HG03342 (cell line): ENCODE measurements around the gene NMT1.

Experiments
- ATAC-seq: cut with Tn5 transposase; IDR thresholded peaks from one replicate; pipeline ENCODE4 v1.9.1; 2021; ENCODE audit warnings: mild to moderate bottlenecking, moderate library complexity; ENCODE audit not compliant: unreplicated experiment

NMT1 gene

GRCh38 chr17:45132572-45133463 is 71.7 kb downstream of the NMT1 start:
- ATAC-seq, result no peak

- ATAC-seq, result peak; percentile 75
Observed at GRCh38 chr17:45135192-45135977, 74.3 kb downstream of the NMT1 start, which contains the start of gene ACBD4. ACBD4 (plus strand) TSS chr17:45135687; CDS start chr17:45136145, 458 bp downstream.

- ATAC-seq, result no peak
Observed at GRCh38 chr17:45135978-45136791, 75.1 kb downstream of the NMT1 start.

- ATAC-seq, result no peak
Observed at GRCh38 chr17:45136846-45137560, 75.9 kb downstream of the NMT1 start.

DNA sequence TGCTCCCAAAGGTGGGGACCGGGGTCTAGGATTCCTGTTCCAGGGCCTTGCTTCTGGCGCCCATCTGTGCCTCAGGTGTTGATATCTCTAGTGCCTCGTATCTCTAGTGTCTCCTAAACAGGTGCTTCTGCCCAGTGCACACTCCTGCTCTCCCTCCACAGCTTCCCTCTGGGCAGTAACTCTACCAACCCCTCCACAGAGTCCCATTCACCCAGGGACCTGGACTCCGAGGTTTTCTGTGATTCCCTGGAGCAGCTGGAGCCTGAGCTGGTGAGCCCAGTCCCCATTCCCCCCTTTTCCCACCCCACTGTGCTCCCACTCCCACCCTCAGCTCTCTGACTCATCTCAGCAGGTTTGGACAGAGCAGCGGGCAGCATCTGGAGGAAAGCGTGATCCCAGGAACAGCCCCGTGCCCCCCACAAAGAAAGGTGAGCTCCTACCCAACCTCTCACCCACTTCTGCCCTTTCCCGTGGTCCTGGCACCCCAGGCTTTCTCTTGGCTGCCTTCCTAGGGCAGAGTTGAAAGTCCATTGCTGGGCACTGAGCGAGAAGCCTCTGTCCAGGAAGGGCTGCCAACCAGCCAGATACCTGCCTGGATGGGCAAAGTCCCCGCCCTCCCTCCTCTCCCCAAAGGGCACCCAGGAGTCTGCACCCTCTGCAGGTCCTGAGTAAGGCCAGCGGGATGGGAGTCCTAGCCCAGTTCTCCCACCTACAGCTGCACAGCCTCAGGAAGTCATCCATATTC is 76.6 kb downstream of the NMT1 start:
- ATAC-seq, result no peak

DNA sequence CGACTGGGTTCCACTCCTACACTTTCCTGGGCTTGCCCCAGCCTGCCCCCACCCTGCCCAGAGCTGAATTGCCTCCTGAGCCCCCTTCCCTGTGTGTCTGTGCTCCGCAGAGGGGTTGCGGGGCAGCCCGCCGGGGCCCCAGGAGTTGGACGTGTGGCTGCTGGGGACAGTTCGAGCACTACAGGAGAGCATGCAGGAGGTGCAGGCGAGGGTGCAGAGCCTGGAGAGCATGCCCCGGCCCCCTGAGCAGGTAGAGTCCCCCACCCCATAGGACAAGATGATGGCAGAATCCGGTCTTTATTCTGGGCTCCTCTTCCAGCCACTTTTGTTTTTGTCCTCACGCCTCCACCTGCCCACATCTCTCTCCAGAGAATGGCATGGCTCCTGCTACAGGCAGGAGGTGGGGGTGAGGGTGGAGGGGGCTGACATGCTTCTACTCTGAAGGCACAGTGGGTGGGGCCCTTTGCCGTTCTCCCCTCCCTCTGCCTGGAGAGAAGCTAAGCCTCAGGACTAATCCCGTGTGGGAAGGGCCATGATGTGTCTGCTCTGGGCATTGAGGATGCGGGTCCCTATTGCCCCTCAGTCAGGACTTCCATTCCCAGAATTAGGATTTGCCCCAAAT is 77.9 kb downstream of the NMT1 start:
- no peak for ATAC-seq

DNA sequence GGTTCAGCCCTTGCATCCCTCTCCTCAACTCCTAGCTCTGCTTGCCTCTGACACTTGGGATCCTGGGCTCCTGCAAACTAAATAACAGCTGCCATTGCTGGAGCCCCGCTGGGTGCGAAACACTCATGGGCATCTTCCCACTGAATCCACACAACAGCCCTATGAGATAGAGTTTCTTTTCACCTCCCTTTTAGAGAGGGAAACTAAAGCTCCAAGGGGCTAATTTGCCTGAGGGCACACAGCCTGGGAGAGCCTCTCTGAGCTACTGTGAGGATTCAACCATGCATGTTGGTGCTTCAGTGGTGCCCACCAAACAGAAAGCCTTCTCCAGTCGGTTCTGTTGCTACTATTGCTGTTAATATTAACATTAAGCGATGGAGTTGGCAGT is 78.4 kb downstream of the NMT1 start:
- no peak for ATAC-seq

DNA sequence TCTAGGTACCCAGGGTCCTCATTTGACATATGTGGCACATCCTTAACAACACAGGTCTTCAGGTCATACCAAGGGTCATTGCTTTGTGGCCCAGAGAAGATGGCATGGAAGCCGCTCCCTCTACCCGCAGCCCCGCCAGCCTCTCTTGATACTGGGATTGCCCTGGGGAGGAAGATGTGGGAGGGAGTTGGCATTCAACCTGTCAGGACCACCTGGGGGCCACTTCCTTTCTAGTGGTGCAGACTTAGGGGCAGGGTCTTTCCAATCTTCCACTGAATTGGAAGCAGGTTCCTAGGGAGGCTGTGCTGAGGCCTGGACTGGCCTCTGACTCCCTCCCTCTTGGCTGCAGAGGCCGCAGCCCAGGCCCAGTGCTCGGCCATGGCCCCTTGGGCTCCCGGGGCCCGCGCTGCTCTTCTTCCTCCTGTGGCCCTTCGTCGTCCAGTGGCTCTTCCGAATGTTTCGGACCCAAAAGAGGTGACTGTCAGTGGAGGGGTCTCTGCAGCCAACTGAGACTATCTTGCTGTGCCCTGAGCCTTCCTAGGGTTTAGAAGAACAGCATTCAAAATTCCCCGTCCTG is 82.1 kb downstream of the NMT1 start:
- no peak for ATAC-seq

GRCh38 chr17:45143767-45144198 is 82.7 kb downstream of the NMT1 start:
- ATAC-seq, result no peak

DNA sequence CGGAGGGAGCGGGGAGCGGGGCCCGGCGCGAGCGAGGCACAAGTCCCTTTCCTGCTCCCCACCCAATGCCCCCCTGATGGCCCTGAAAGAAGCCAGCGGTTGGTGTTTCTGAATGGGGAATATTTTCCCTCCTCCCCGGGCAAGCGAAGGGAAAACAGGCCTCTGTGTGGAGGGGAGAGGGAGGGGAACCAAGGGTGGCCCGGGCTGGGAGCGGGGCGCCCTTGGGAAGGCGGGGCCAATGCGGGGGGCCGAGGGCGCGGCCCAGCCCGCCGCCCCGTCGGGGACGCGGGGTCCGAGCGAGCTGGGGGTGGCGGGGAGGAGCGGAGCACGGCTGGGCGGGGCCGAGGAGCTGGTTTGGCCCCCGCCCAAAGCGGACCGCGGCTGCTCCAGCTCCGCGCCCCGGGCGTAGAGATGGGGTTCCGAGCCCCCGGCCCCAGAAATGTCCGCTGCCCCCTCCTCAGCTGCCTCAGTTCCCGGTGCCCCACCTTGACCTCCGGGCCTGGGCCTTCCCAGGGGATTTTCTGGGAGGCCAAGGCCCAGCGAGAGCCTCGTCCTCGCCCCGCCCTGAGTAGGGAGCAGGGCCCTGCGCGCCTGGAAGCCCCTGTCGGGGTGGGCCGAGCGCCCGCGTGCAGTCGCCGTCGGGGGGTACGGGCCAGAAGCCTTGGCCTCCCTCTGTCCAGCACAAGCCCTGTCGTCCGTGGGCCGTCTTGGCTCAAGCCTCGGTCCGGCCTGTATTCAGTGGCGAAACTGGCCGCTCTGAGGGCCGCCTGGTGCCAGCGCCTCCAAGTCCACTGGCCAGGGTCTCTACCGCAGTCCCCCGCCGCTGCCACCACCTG is 83.3 kb downstream of the NMT1 start:
- no peak for ATAC-seq

- ATAC-seq, result no peak
Observed at GRCh38 chr17:45145035-45145389, 83.9 kb downstream of the NMT1 start.

- ATAC-seq, result no peak
Observed at GRCh38 chr17:45146166-45146565, 85.0 kb downstream of the NMT1 start.

GRCh38 chr17:45146592-45146889 is 85.4 kb downstream of the NMT1 start:
- no peak for ATAC-seq

DNA sequence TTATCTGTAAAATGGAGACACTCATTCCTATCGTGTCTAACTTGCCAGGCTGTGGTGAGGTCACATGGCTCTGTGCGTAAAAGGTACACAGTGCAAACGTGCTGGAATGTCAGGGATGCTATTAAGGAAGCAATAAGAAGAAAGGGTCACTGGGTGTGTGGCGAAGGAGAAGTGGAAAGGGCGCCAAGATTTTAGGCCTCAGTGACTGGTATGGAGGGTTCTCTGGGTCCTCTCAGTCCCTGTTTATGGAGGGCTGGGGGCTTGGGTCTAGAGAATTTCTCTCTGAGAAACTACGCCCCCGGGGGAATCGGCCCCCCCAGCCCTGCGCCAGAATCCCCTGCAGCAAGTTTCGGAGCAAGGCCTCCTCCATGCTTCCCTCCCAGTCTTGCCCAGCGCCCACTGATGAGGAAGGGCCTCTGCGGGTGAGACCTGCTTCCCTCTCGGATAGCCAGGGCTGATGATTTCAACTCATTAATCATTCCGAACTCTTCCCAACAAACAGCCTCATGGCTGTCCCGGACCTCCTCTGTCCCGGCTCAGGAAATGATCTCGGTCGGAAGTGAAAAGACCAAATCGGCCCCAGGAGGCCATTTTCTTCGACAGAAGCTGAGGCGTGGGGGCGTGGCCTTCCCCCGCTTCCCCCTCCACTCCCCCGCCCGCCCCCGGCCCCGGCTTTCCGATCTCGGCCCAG is 85.9 kb downstream of the NMT1 start:
- no peak for ATAC-seq

GRCh38 chr17:45147581-45148182 is 86.6 kb downstream of the NMT1 start:
- ATAC-seq, result no peak

DNA sequence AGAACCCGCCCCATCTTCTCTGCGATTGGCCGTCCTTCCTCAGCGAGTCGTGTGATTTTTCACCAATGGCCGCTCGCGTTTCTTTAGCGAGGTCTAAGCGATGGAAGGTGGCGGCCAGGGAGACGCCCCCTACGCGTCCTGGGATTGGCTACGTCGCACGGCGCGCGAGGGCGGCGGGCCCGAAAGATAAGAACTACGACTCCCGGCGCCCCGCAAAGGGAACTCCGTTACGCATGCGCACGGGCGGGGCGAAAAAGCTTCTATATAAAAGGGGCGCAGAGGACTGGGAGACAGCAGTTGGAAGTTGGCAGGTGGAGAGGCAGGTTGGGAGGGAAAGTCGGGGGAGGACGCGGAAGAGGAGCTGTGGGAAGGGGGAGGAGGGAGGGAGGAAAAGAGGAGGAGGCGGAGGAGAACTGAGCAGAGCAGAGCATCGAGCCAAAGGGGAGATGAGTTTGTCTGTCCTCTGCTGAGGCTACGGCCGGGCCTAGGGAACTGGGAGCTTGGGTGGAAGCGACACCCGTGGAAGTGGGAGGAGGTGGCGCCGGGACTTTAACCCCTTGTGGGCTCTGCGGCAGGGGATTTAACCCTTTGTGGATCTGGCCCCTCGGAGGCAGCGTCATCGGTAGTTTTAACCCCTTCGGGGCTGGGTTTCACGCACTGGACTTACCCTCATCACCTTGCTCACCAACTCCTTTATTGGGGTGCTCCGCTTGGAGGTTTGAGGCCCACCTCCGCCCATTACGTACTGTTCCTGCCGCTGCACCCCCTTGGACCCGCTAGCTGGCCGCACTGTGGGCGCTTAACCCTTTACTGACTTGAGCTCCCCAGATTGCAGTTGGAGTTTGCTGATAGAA is 87.3 kb downstream of the NMT1 start, which contains the start of gene HEXIM1:
Gene HEXIM1, plus strand, starts transcription at position 293 of the 854 bp plus-strand sequence. CDS start 716 bp downstream, outside the sequence.
- ATAC-seq, result peak; percentile 70
